HG02870 (cell line): ENCODE data around the gene OR2T1.
"Not testable (repeated sequence)": the region's sequence is repeated elsewhere in the genome, so short reads cannot be mapped to it uniquely, and the experiment has no call there.

Experiments
- ATAC-seq: cut with Tn5 transposase; IDR thresholded peaks from one replicate; pipeline ENCODE4 v1.9.1; 2021; ENCODE audit warnings: mild to moderate bottlenecking, moderate library complexity; ENCODE audit not compliant: unreplicated experiment

The OR2T1 gene, protein sequence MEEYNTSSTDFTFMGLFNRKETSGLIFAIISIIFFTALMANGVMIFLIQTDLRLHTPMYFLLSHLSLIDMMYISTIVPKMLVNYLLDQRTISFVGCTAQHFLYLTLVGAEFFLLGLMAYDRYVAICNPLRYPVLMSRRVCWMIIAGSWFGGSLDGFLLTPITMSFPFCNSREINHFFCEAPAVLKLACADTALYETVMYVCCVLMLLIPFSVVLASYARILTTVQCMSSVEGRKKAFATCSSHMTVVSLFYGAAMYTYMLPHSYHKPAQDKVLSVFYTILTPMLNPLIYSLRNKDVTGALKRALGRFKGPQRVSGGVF

DNA sequence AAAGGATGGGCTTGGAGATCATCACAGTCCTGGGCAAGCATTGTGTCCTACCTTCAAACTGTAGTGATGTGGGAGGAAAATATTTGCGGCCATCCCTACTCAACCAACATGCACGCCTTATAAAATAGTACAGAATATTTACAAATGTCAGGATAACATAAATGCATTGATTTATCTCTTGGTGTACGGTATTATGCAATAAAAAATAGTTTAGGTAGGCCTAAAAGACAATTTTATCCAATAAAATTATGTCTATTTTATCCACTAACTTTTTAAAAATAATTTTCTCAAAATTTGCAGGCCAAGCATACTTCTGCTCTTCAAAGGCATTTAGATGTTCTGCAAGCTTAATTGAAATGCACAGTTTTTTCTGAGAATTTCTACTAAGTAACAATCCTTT is at the start of gene OR2T1:
Gene OR2T1, plus strand, starts transcription at position 301 of the 400 bp plus-strand sequence. CDS start 3,100 bp downstream, outside the sequence.
- ATAC-seq = no peak

DNA sequence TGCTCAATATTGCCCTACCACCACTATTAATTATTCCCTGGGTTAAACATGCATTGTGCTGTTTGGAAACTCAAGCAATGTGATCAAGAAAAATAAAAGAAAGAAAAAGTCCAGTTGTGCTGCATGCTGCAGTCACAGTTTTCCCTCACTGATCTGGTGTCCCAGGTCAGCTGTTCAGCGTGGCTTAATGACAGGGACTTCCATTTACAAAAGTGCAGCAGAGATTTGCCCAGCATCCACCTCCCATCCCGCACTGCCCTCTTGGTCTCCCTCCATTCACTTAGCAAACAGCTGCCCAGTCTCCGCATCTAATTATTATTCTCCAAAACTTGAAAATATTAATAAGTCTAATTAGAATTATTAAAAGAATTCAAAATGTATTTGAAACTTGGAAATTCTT is 43.4 kb upstream of the OR2T1 start:
- no peak for ATAC-seq

DNA sequence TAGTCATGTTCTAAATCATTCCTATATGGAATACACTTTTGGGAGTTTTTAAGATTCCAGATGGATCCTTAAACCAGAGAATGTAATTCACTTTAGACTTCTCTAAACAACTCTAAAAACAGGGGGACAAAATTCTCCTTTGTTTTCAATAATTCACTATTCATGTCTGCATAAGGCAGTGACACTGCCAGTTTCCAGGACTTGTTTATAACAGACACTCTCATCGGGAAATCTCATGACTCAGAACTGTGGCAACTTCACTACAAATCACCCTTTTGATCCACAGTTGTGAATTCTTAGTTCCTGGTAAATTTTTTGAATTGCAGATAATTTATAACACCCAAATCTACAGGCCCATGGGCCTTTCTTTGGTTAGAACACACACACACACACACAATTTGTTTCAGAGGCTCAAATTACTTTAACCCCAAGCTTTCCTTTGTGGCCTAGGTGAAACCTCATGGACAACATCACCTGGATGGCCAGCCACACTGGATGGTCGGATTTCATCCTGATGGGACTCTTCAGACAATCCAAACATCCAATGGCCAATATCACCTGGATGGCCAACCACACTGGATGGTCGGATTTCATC is 41.6 kb upstream of the OR2T1 start, which contains the start of gene OR2T4:
Gene OR2T4, plus strand, starts transcription at position 545 of the 595 bp plus-strand sequence. Its CDS starts 0 bp downstream, at position 545.
- ATAC-seq = no peak

DNA sequence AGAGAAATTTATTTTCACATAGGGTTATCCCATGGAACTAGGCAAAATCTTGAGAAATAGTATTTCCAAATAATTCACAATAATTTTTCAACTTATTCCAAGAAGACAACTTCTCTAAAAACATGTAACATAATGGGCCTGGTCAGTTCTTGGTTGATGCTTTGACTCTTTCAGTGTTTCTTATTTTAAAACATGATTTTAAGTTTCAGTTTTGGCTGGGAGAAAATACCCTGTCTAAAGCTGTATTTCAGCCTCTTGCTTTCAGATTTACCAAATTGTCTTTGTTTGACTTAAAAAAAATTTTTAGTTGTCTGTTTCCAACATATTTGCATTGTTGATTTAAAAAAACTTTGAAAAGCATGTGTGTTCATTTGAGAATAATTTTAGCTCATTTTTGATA is 36.2 kb upstream of the OR2T1 start:
- ATAC-seq = no peak

DNA sequence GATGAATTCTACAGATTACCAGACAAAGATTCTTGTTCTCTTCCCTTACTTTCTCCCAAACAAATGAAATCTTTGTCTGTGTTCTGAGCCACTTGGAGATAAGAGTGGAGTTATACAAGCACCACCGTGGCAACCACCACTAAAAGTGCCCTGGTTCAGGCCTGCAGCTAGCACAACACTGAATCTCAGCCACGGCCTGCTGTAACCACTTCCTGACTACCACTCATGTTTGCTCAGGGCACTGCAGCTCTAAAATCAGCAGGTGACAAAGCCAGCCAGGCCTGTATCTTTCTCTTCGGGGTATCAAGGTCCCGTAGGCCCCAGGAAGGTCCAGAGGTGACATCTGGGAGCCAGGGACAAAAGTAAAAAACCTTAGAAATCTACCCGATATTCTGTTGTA is 30.5 kb upstream of the OR2T1 start:
- ATAC-seq = no peak

DNA sequence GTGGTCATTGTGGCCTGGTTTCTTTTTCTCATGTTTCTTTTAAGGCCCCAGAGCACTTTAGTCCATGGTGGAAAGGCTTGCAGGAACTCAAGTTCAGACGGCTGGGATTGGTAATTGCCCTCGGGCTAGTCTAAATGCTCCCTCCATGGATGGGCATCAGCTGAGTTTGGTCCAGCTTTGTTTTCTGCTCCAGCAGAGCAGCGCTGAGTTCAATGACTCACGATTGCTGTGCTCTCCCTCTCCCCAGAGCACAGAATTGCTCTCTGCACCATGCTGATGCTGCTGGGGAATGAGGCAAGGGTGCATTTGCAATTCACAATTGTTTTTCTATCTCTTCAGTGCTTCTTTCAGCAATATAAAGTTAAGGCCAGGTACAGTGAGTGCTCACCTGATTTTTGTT is 29.1 kb upstream of the OR2T1 start:
- no peak for ATAC-seq

DNA sequence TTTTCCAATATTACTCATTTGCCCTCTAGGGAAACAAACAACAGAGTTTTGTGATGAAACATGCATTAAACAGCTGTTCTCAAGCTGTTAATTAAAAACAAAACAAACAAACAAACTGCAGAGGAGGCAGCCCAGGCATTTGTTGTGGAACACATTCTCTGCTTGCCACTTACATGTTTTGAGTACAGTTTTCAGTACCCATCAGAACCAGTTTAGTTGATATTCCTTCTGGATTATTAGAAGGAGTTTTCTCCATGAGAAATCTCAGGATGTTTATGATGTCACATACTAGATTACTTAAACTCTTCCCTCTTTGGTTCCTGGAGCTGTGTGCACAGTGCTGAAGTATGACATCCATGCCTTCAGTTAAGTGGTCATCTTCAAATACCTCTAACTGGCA is 27.4 kb upstream of the OR2T1 start, which contains the start of gene OR2T6:
Gene OR2T6, plus strand, starts transcription at position 301 of the 400 bp plus-strand sequence. CDS start 11,863 bp downstream, outside the sequence.
- no peak for ATAC-seq

DNA sequence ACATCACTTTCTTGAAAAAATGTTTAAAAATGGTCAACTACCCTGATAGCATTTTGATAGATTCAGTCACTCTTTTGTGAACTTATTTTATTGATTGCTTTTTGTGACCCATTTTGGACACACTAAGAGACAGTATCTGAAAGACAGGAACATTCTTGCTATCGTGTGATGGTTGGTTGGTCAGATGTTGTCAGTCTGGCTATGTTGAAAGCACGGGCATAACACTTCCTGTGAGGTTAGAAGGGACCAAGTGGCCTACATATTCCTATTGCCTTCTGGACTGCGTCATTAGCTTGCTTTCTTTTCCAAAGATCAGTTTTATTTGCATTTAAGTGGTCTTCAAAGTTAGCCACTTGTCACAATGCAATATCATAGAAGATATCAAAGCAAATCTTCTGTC is 25.9 kb upstream of the OR2T1 start:
- no peak for ATAC-seq

DNA sequence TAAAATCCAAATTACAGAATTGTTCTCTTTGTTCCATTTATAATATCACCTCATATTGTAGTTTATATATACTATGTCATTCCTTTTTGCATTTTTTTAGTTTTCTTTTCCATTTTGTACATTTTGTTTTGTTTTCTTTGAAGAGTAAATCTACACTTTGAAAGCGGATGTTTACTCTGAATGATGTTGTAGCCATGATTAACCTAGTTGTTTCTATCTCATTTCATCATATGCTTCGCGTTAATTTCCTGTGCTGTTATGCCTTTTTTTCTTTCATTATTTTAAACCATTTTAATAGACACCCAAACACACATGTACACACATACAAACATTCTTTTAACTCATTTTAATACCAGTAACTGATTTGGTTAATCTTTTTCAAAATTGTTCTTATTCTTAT is 22.0 kb upstream of the OR2T1 start:
- no peak for ATAC-seq

DNA sequence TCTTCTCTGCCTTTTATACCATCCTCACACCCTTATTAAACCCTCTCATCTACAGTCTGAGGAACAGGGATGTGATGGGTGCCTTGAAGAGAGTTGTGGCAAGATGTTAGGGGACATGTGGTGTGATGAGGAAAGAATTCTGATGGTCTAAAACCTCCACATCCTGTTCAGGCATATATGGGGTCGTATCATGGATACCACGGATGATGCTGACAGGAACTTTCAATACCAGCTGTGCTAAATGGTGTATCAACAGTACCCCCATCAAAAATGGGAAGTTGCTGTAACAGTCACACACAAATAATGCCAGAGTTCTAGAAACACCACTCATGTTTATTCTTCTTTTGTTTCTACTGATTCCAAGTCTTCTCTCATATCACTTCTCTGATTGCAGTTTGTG is 14.4 kb upstream of the OR2T1 start:
- no peak for ATAC-seq

DNA sequence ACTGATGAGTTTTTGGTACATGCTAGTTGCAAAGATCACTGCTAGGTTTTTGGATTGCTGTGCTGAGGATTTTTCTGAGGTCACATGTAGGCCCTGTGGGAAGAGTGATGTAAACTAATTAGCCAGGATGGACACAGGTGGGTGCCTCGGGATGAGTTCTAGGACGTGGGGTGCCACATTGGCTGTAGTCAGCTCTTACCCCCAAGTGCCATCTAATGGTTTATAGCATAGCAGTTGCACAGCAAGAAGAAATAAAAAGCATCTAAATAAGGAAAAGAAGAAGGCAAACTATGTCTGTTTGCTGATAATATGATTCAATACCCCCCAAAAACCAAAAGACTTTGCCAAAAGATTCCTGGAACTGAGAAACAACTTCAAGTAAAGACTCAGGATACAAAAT is 9.8 kb upstream of the OR2T1 start:
- ATAC-seq = no peak

DNA sequence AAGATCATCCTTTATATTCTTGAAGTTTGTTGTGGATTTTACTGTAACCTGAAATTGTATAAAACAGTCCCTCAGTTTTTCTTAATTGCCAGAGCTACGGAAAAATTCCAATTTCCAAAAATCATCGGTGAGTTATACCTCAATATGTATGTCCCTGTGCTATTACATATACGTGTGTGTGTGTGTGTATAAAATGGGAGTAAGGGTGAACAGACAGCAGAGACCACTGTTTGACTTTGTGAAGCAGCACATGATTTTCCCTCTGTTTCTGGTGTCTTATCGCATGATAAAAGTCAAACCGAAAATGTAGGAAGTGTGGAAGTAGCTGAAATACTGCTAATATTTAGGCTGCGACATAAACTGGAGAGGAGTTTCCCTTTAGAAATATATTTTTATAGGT is 1.2 kb downstream of the OR2T1 start:
- ATAC-seq = no peak

DNA sequence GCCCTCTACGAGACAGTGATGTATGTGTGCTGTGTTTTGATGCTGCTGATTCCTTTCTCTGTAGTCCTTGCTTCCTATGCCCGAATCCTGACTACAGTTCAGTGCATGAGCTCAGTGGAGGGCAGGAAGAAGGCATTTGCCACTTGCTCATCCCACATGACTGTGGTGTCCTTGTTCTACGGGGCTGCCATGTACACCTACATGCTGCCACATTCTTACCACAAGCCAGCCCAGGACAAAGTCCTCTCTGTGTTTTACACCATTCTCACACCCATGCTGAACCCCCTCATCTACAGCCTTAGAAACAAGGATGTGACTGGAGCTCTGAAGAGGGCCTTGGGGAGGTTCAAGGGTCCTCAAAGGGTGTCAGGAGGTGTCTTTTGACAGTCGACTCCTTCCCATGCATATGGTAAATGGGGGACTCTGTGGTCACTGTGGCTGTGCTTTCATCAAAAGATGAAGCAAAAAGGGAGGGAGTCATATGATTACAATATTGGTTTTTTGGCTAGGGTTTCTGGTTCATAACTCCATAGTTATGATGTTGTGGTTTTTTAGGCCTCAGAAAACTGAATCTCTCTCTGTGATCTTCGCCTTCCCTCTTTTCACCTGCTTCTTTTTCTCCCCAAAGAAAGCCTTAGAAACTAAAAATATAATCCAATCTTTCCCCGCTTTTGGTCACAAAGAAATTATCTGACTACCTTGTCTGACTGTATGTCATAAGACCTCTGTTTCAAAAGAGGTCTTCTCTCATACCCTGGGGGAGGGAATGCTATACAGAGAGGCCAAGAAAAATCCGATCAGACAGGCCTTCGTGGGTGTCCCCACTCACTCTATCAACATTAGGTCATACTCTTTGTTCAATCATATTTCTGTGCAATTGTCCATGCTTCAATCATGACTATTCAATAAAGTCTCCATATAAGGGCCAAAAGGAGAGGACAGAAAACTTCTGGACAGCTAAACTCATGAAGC is 4.2 kb downstream of the OR2T1 start:
- ATAC-seq = peak; percentile 80

DNA sequence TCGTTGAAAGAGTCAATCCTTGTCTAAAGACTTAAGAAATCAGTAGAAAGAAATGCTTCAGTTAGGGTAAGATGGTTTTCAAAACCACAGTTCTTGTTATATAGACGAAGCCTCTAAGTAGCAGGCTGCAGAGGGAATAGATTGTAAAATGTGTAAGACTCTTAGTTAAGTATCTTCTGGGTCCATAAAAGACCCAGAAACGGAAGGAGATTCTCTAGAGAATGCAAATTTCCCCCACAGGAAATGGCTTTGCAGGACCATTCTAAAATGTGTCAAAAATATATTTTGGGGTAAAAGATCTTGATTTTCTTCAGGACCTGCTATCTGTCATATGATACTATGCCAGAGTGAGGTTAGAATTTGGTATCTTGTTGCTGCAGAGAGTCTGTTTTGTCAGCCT is 13.4 kb downstream of the OR2T1 start:
- ATAC-seq = no peak

DNA sequence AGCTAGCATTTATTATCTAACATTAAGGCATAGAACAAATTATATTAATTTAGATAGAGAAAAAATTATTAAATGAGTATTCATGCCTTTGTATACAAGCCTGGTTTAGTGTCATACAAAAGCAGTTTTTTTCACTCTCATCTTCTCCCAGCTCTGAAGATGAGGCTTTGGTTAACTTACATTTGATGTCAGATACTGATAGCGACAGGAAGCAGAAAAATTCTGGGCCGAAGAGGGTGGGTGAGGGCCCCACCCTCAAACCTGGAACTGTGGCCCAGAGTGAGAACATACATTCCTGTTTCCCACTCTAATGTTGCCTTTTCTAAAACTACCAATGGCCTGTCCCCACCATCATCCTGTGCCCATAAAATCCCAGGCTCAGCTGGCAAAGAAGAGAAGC is 15.0 kb downstream of the OR2T1 start:
- no peak for ATAC-seq

DNA sequence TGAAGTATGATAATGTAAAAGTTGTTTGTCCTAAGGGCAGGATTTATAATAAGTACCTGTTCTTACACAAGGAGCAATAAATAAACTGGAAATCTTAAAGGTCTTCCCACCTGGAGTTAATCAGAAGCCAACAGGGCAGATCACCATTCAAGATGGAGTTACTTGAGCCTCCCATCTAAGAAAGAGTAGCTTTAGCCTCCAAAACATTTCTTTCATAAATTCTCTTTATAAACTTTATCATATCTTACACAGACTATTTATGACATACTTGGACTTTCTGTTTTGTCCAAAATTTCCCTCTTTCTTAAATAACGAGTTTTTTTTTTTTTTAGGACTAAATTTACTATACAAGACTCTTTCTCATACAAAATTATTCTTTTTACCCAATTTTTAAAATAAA is 18.5 kb downstream of the OR2T1 start:
- ATAC-seq = no peak

DNA sequence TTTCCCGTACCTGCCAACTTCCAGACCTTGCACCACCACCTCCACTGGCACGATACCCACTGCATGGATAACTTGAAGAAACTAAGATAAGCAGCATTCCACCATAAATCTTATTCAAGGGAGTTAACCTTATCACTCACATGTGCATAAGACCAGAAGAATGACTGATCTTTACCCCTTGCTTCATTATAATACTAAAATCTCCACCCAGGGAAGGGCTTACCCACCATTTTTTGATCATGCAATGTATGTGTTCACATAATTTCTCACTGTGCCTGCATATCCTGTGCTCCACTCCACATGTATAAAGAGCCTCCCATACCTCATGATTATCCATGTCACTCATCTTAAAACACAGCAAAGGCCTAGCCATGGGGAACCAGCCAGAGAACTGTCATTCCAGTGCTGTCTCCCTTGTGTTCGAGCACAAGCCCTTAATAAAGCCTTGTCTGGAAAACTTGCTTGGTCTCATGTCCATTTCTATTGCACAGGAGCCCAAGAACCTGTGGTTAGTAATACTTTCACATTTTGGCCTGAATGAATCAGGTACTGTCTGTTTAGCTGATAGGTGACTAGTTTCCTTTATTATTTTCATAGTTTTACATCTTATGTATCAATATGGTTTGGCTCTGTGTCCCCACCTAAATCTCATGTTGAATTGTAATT is 24.8 kb downstream of the OR2T1 start:
- ATAC-seq = peak; percentile 40

DNA sequence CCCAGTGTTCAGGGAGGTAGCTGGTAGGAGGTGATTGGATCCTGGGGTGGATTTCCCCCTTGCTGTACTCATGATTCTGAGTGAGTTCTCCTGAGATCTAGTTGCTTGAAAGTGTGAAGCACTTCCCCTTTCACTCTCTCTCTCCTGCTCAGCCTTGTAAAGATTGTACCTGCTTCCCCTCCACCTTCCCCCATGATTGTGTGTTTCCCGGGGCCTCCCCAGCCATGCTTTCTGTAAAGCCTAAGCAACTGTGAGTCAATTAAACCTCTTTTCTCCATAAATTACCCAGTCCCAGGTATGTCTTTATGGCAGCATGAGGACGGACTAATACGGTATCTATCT is 25.3 kb downstream of the OR2T1 start:
- ATAC-seq = peak; percentile 96

DNA sequence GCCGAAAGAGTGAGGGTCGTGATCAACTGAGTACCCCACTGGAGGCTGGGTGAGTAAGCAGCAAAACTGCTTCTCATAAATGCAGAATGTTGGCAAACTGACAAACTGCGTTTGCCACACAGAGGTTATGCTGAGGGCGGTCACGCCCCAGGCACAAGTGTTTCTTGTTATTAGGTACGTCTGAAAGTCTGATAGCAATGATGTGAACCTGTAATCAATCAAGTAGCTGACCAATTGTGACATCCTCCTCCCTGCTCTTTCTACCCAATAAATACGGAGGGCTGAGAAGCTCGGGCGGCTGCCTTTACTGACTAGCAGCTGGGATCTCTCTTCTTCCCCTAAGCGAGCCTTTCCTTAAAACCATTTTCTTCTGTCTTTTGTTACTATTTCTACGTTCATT is 28.8 kb downstream of the OR2T1 start:
- not testable (repeated sequence) for ATAC-seq

DNA sequence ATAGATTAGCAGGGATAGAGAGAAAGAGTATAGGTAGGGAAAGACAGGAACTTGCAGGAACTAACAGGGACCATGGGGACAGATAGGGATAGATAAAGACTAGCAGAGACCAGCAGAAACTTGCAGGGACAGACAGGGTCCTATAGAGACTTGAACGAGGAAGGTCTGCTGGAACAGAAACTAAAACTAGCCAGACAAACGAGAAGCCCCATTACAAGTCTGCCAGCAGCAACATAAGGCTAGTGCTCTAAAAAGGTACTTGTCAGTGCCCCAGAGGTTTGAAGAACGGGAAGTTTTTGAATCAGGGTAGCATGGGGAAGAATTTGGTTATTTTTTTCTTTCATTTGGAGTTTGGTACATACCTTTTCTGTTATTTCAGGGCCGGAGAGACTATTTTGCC is 29.4 kb downstream of the OR2T1 start:
- ATAC-seq = not testable (repeated sequence)
